Activated T-cell treated with anti-CD3 and anti-CD28 coated beads, Interleukin-2, amount 50 U/mL, for 4 hours (primary cell): Measurements from ENCODE around the gene CRYGN. TPM values are rescaled to one million over a fixed set of nuclear protein-coding genes. Genes with fewer than 3 reads are reported as not detected.

Source experiments
- ATAC-seq, 2 donors: fragments of 200-7000 bp; cut with Tn5 transposase; one replicate each; pipeline ENCODE4 v1.10.0; 2021
- DNase-seq: peaks from one replicate; pipeline ENCODE4 v3.0.0-alpha.2; 2020
- H3K27me3 Mint-ChIP-seq: one replicate; pipeline ENCODE4 v1.8.0; 2021; ENCODE audit warnings: low read depth, mixed read lengths
- H3K36me3 Mint-ChIP-seq: one replicate; pipeline ENCODE4 v1.8.0; 2022; ENCODE audit warnings: mixed read lengths; ENCODE audit not compliant: insufficient read depth
- H3K4me1 Mint-ChIP-seq: one replicate; pipeline ENCODE4 v1.8.0; 2021; ENCODE audit warnings: low read depth, mixed read lengths
- H3K4me3 Mint-ChIP-seq: one replicate; pipeline ENCODE4 v1.8.0; 2021; ENCODE audit warnings: mild to moderate bottlenecking, moderate library complexity, mixed read lengths
- H3K9me3 Mint-ChIP-seq: one replicate; pipeline ENCODE4 v1.8.0; 2021; ENCODE audit warnings: mixed read lengths
- total RNA-seq, 3 donors: library from RNA; stranded (reverse); gene quantifications; one replicate each; pipeline ENCODE4 v1.2.1, GENCODE V29; 2021

CRYGN gene
- total RNA-seq, 3 donors from 2014 or later, result not detected

- Mint-ChIP-seq H3K9me3 (no peaks in the 10 kb centered on the region), H3K4me3 (no peak overlapping the region), H3K36me3 (no peaks in the 10 kb centered on the region), H3K27me3 (peaks cover 10% of the 10 kb centered on the region), H3K4me1 (peaks cover 10% of the 10 kb centered on the region)
- ATAC-seq, result no peak
- no peak for DNase-seq
These were observed 55.6 kb downstream of the CRYGN start for GRCh38 chr7:151384352-151384697.

- Mint-ChIP-seq H3K9me3 (no peaks in the 10 kb centered on the region), H3K4me1 (peaks cover 10% of the 10 kb centered on the region), H3K27me3 (peaks cover 10% of the 10 kb centered on the region), H3K4me3 (no peak overlapping the region), H3K36me3 (no peaks in the 10 kb centered on the region)
- DNase-seq (no peak), ATAC-seq (no peak)
These were observed 56.1 kb downstream of the CRYGN start for GRCh38 chr7:151383638-151384351.

- ATAC-seq, result peak; percentile 29 to 46
- Mint-ChIP-seq H3K36me3 (peaks cover 9% of the 10 kb centered on the region), H3K9me3 (no peaks in the 10 kb centered on the region), H3K4me1 (peaks cover 10% of the 10 kb centered on the region), H3K27me3 (peaks cover 10% of the 10 kb centered on the region), H3K4me3 (peak overlapping the region; percentile 67)
- no peak for DNase-seq
These were observed 57.7 kb downstream of the CRYGN start for GRCh38 chr7:151382079-151382885.

- Mint-ChIP-seq H3K4me3 (no peak overlapping the region), H3K36me3 (peaks cover 11% of the 10 kb centered on the region), H3K9me3 (no peaks in the 10 kb centered on the region), H3K4me1 (peaks cover 10% of the 10 kb centered on the region), H3K27me3 (peaks cover 10% of the 10 kb centered on the region)
- DNase-seq, result peak; percentile 46
- ATAC-seq, result peak; percentile 63 to 77
These were observed 58.4 kb downstream of the CRYGN start for GRCh38 chr7:151381348-151382078.

GRCh38 chr7:151381098-151381347, 58.9 kb downstream of the CRYGN start:
- Mint-ChIP-seq H3K9me3 (no peaks in the 10 kb centered on the region), H3K4me3 (peak overlapping the region; percentile 56), H3K27me3 (peaks cover 10% of the 10 kb centered on the region), H3K36me3 (peaks cover 11% of the 10 kb centered on the region), H3K4me1 (peaks cover 10% of the 10 kb centered on the region)
- no peak for DNase-seq
- ATAC-seq, result peak in 1 of 2 donors; percentile 6

- no peak for DNase-seq
These were observed 59.5 kb downstream of the CRYGN start for GRCh38 chr7:151380199-151381097.

GRCh38 chr7:151379534-151380198, 60.3 kb downstream of the CRYGN start:
- peaks cover 15% of the 10 kb centered on the region for H3K36me3 Mint-ChIP-seq
- peaks cover 10% of the 10 kb centered on the region for H3K27me3 Mint-ChIP-seq
- peaks cover 10% of the 10 kb centered on the region for H3K4me1 Mint-ChIP-seq
- H3K9me3 Mint-ChIP-seq, result no peaks in the 10 kb centered on the region
- H3K4me3 Mint-ChIP-seq, result no peak overlapping the region
- no peak for DNase-seq
- no peak for ATAC-seq

More at GRCh38 chr7:151380199-151381097, 59.5 kb downstream of the CRYGN start:
- ATAC-seq, result no peak
- Mint-ChIP-seq H3K36me3 (peaks cover 12% of the 10 kb centered on the region), H3K4me3 (peak overlapping the region; percentile 56), H3K4me1 (peaks cover 10% of the 10 kb centered on the region), H3K9me3 (no peaks in the 10 kb centered on the region), H3K27me3 (peaks cover 10% of the 10 kb centered on the region)

- no peak overlapping the region for H3K4me3 Mint-ChIP-seq
- H3K4me1 Mint-ChIP-seq, result peaks cover 10% of the 10 kb centered on the region
- ATAC-seq, result no peak
- H3K9me3 Mint-ChIP-seq, result no peaks in the 10 kb centered on the region
- peaks cover 20% of the 10 kb centered on the region for H3K36me3 Mint-ChIP-seq
- no peak for DNase-seq
- peaks cover 10% of the 10 kb centered on the region for H3K27me3 Mint-ChIP-seq
These were observed 60.8 kb downstream of the CRYGN start for GRCh38 chr7:151379193-151379520.

Other genes starting within 250 kb of the CRYGN start
- not detected for gene H2BK1, start 229.7 kb downstream of the CRYGN start, total RNA-seq
- 100 to 1,000 TPM; 144 to 151 (median 146) TPM for gene ABCF2, start 212.9 kb downstream of the CRYGN start, total RNA-seq
- gene CHPF2, start 207.7 kb downstream of the CRYGN start, total RNA-seq, result 10 to 100 TPM; 51.6 to 66.3 (median 51.8) TPM
- 1 to 10 TPM; 1.7 to 2.5 (median 2.0) TPM for gene SMARCD3, start 191.4 kb downstream of the CRYGN start, total RNA-seq
- gene NUB1, start 98.3 kb downstream of the CRYGN start, total RNA-seq, result 10 to 100 TPM; 25.9 to 26.9 (median 26.5) TPM
- gene WDR86, start 30.1 kb downstream of the CRYGN start, total RNA-seq, result under 1 TPM; 0.27 to 0.46 (median 0.37) TPM
- 10 to 100 TPM; 54.9 to 57.4 (median 55.6) TPM for gene RHEB, start 79.8 kb upstream of the CRYGN start, total RNA-seq